Measurements from ENCODE around the gene NDOR1. TPM values are rescaled to one million over a fixed set of nuclear protein-coding genes. Genes with fewer than 3 reads are reported as not detected.

NDOR1 gene
- total RNA-seq, 4 donors from 2014 or later = 6.5 to 12.3 (median 8.0) TPM

GRCh38 chr9:137192859-137193258, 12.6 kb upstream of the NDOR1 start:
- Histone ChIP-seq H3K27ac (replicated peaks in 1 of 4) (no peak overlapping the region), H3K27me3 (no peaks in the 10 kb centered on the region), H3K4me3 (no peak overlapping the region), H3K4me1 (peaks cover 35 to 79% (median 53%) of the 10 kb centered on the region in 4 donors), H3K36me3 (peaks cover 11 to 28% (median 27%) of the 10 kb centered on the region in 4 donors), H3K9me3 (no peaks in the 10 kb centered on the region)
- 100% methylated on average over 1 of the region's 2 CpGs for WGBS
- intact Hi-C loops (cut with DNase I) = no loop called here
- TF ChIP-seq CTCF (IDR thresholded peaks at IDR 0.05) = no peak
- no peak for TF ChIP-seq POLR2A (IDR thresholded peaks at IDR 0.05; ENCODE audit: low read depth)
- no peak for TF ChIP-seq POLR2AphosphoS5 (IDR thresholded peaks at IDR 0.05)
- no peak for TF ChIP-seq EP300 (IDR thresholded peaks at IDR 0.05)
- DNase-seq (ENCODE audit: extremely low spot score) = no peak

DNA sequence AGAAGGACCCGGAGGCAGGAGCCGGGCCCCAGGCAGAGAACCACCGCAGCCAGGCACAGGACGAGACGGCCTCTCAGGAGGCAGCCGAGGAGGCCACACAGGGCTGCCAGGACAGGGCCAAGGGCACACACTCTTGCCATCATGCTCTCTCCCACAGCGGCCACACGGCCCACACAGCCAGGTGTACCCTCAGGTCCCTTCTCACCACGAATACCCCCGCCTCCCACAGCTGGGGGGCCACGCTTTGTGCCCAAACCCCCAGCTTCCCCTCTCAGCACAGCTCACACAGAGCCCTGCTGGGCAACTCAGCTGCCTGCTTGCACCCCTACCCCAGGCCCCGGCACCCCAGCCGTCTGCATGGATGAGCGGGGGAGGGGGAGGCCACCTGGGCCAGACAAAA, 11.7 kb upstream of the NDOR1 start:
- H3K27ac ChIP-seq (replicated peaks in 1 of 4) = no peak overlapping the region
- no peak for DNase-seq (ENCODE audit: extremely low spot score)
- H3K36me3 ChIP-seq = peaks cover 11 to 28% (median 27%) of the 10 kb centered on the region in 4 donors
- H3K9me3 ChIP-seq = no peaks in the 10 kb centered on the region
- intact Hi-C loops (cut with DNase I) = no loop called here
- WGBS = 80% methylated on average over 8 of the region's 14 CpGs
- TF ChIP-seq POLR2A (IDR thresholded peaks at IDR 0.05; ENCODE audit: low read depth) (no peak), EP300 (IDR thresholded peaks at IDR 0.05) (no peak), CTCF (IDR thresholded peaks at IDR 0.05) (no peak), POLR2AphosphoS5 (IDR thresholded peaks at IDR 0.05) (no peak)
- H3K4me1 ChIP-seq = peaks cover 43 to 85% (median 60%) of the 10 kb centered on the region in 4 donors
- H3K27me3 ChIP-seq = no peaks in the 10 kb centered on the region
- no peak overlapping the region for H3K4me3 ChIP-seq

- H3K4me3 ChIP-seq = no peak overlapping the region
- TF ChIP-seq CTCF (IDR thresholded peaks at IDR 0.05) (no peak), EP300 (IDR thresholded peaks at IDR 0.05) (no peak), POLR2A (IDR thresholded peaks at IDR 0.05; ENCODE audit: low read depth) (no peak), POLR2AphosphoS5 (IDR thresholded peaks at IDR 0.05) (no peak)
- no CpG with 5 or more reads among the region's 16 CpGs for WGBS
- no peak for DNase-seq (ENCODE audit: extremely low spot score)
- no peaks in the 10 kb centered on the region for H3K9me3 ChIP-seq
- no peak overlapping the region for H3K27ac ChIP-seq (replicated peaks in 1 of 4)
- H3K4me1 ChIP-seq = peaks cover 45 to 86% (median 62%) of the 10 kb centered on the region in 4 donors
- H3K27me3 ChIP-seq = no peaks in the 10 kb centered on the region
- intact Hi-C loops (cut with DNase I) = no loop called here
- peaks cover 11 to 28% (median 27%) of the 10 kb centered on the region in 4 donors for H3K36me3 ChIP-seq
Measured at GRCh38 chr9:137194388-137194787, 11.1 kb upstream of the NDOR1 start.

- WGBS = 80% methylated on average over 9 of the region's 10 CpGs
- TF ChIP-seq POLR2A (IDR thresholded peaks at IDR 0.05; ENCODE audit: low read depth) (no peak), CTCF (IDR thresholded peaks at IDR 0.05) (no peak), POLR2AphosphoS5 (IDR thresholded peaks at IDR 0.05) (no peak), EP300 (IDR thresholded peaks at IDR 0.05) (no peak)
- no peak for DNase-seq (ENCODE audit: extremely low spot score)
- Histone ChIP-seq H3K27me3 (no peaks in the 10 kb centered on the region), H3K4me1 (peaks cover 45 to 86% (median 62%) of the 10 kb centered on the region in 4 donors), H3K27ac (replicated peaks in 1 of 4) (no peak overlapping the region), H3K9me3 (no peaks in the 10 kb centered on the region), H3K4me3 (no peak overlapping the region), H3K36me3 (peaks cover 10 to 25% (median 24%) of the 10 kb centered on the region in 4 donors)
- intact Hi-C loops (cut with DNase I) = no loop called here
Measured at GRCh38 chr9:137194909-137195308, 10.6 kb upstream of the NDOR1 start.

All from esophagus muscularis mucosa (tissue), 4 donors.